ENCODE measurements around the gene BRD4. TPM values are rescaled to one million over a fixed set of nuclear protein-coding genes. Genes with fewer than 3 reads are reported as not detected.

Gene BRD4
- polyA plus RNA-seq, 1 donor (not counting 4 experiments of a cell fraction or from before 2014, with no cell fraction given): 5.5 TPM

DNA sequence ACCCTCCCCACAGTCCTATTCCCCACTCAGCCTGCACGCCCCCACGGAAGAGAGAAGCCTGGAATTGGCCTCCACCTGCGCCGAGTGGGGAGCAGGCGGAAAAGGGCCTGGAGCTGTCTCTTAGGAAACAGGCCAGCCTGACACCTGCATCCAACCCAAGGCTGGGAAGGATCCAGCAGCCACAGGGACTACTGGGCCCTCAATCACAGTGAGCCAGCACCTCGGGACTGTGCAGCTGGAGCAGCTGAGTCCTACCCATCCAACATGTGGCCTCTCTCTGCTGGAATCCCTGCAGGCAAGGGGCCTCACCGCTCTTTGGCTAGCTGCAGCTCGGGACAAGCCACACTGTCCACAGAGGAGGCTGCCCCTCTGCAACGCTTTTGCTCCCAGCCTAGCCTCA, 91.8 kb downstream of the BRD4 start:
- H3K27ac ChIP-seq (ENCODE audit: control insufficient read depth, insufficient read depth, low read length): no peak overlapping the region
- peaks cover 5% of the 10 kb centered on the region for H4K20me1 ChIP-seq (ENCODE audit: control insufficient read depth, extremely low read depth, insufficient read depth, low read length)
- H3K4me1 ChIP-seq (ENCODE audit: control insufficient read depth, extremely low read depth, insufficient read depth, low read length): no peaks in the 10 kb centered on the region
- no peak overlapping the region for H2AFZ ChIP-seq (ENCODE audit: control insufficient read depth, low read length)
- H3K79me2 ChIP-seq (ENCODE audit: control insufficient read depth, insufficient read depth, low read length): no peaks in the 10 kb centered on the region
- peaks cover 56 to 61% of the 10 kb centered on the region in 2 experiments for H3K36me3 ChIP-seq (ENCODE audit: control insufficient read depth in 2 of 2, extremely low read depth in 1 of 2, insufficient read depth in 2 of 2, low read length in 2 of 2)
- no peak overlapping the region for H3K9ac ChIP-seq (ENCODE audit: control insufficient read depth, extremely low read depth, insufficient read depth, low read length)
- H3K9me1 ChIP-seq (ENCODE audit: control insufficient read depth, extremely low read depth, insufficient read depth, low read length): no peaks in the 10 kb centered on the region
- H3K27me3 ChIP-seq (ENCODE audit: control insufficient read depth, extremely low read depth, insufficient read depth, low read length): no peaks in the 10 kb centered on the region
- DNase-seq (ENCODE audit: low read depth, low spot score) (no peak), FAIRE-seq (no peak)
- H3K4me2 ChIP-seq (ENCODE audit: control insufficient read depth, extremely low read depth, insufficient read depth, low read depth, low read length): no peak overlapping the region
- H3K9me3 ChIP-seq (ENCODE audit: control insufficient read depth, low read depth, low read length): no peaks in the 10 kb centered on the region
- TF ChIP-seq, protein P1, sequence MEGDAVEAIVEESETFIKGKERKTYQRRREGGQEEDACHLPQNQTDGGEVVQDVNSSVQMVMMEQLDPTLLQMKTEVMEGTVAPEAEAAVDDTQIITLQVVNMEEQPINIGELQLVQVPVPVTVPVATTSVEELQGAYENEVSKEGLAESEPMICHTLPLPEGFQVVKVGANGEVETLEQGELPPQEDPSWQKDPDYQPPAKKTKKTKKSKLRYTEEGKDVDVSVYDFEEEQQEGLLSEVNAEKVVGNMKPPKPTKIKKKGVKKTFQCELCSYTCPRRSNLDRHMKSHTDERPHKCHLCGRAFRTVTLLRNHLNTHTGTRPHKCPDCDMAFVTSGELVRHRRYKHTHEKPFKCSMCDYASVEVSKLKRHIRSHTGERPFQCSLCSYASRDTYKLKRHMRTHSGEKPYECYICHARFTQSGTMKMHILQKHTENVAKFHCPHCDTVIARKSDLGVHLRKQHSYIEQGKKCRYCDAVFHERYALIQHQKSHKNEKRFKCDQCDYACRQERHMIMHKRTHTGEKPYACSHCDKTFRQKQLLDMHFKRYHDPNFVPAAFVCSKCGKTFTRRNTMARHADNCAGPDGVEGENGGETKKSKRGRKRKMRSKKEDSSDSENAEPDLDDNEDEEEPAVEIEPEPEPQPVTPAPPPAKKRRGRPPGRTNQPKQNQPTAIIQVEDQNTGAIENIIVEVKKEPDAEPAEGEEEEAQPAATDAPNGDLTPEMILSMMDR (optimal IDR thresholded peaks at IDR 0.05 in 1 of 3, IDR thresholded peaks at IDR 0.05 in 1 of 3, conservative IDR thresholded peaks at IDR 0.05 in 1 of 3; ENCODE audit: extremely low read depth in 1 of 3, insufficient read depth in 2 of 3, low read length in 3 of 3): no peak
- TF ChIP-seq EZH2 (IDR thresholded peaks at IDR 0.05; ENCODE audit: low read length): no peak
- no peak overlapping the region for H3K4me3 ChIP-seq (ENCODE audit: control insufficient read depth in 2 of 3, extremely low read depth in 1 of 3, insufficient read depth in 2 of 3, low read depth in 1 of 3, low read length in 3 of 3)
- dilution Hi-C loops (cut with MboI; ENCODE audit: extremely low pct_ligation_motif_present, low sequenced_read_pairs): no loop called here

DNA sequence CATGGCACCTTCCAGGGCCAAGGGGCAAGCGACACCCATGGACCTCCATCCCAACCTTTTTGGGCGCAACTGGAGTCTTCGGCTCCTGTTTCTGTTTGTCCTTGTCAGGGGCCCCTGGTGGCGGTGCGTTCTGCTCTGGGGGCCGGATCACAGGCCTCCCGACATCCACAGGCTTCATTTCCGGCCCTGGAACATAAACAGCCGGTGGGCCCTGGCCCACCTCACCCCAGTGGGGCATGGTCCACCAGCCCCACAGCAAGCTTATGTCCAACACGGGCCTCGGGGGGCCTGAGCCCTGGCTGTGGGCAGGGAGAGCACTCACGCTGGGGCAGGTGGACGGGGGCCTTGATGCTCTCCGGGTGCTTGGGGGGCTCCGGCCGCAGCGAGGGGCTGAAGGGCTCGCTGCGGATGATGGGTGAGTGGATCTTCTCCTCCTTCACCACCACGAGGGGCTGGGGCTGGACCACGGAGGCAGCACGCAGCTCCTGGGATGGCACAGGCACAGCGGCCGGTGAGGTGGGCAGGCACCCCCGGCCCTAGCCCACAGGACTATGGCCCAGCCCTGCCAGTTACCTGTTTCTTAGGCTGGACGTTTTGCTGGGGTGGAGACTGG, 92.9 kb downstream of the BRD4 start:
- H3K36me3 ChIP-seq (ENCODE audit: control insufficient read depth in 2 of 2, extremely low read depth in 1 of 2, insufficient read depth in 2 of 2, low read length in 2 of 2): peaks cover 45 to 50% of the 10 kb centered on the region in 2 experiments
- TF ChIP-seq, protein P1 (optimal IDR thresholded peaks at IDR 0.05 in 1 of 3, IDR thresholded peaks at IDR 0.05 in 1 of 3, conservative IDR thresholded peaks at IDR 0.05 in 1 of 3; ENCODE audit: extremely low read depth in 1 of 3, insufficient read depth in 2 of 3, low read length in 3 of 3): no peak
- TF ChIP-seq EZH2 (IDR thresholded peaks at IDR 0.05; ENCODE audit: low read length): no peak
- no peak overlapping the region for H3K27ac ChIP-seq (ENCODE audit: control insufficient read depth, insufficient read depth, low read length)
- H3K4me3 ChIP-seq (ENCODE audit: control insufficient read depth in 2 of 3, extremely low read depth in 1 of 3, insufficient read depth in 2 of 3, low read depth in 1 of 3, low read length in 3 of 3): no peak overlapping the region
- no peak overlapping the region for H3K4me2 ChIP-seq (ENCODE audit: control insufficient read depth, extremely low read depth, insufficient read depth, low read depth, low read length)
- no peaks in the 10 kb centered on the region for H3K9me3 ChIP-seq (ENCODE audit: control insufficient read depth, low read depth, low read length)
- DNase-seq (ENCODE audit: low read depth, low spot score) (no peak), FAIRE-seq (no peak)
- H3K4me1 ChIP-seq (ENCODE audit: control insufficient read depth, extremely low read depth, insufficient read depth, low read length): peaks cover 3% of the 10 kb centered on the region
- H3K9ac ChIP-seq (ENCODE audit: control insufficient read depth, extremely low read depth, insufficient read depth, low read length): no peak overlapping the region
- dilution Hi-C loops (cut with MboI; ENCODE audit: extremely low pct_ligation_motif_present, low sequenced_read_pairs): no loop called here
- no peak overlapping the region for H2AFZ ChIP-seq (ENCODE audit: control insufficient read depth, low read length)
- H3K27me3 ChIP-seq (ENCODE audit: control insufficient read depth, extremely low read depth, insufficient read depth, low read length): no peaks in the 10 kb centered on the region
- no peaks in the 10 kb centered on the region for H3K9me1 ChIP-seq (ENCODE audit: control insufficient read depth, extremely low read depth, insufficient read depth, low read length)
- peaks cover 7% of the 10 kb centered on the region for H4K20me1 ChIP-seq (ENCODE audit: control insufficient read depth, extremely low read depth, insufficient read depth, low read length)
- H3K79me2 ChIP-seq (ENCODE audit: control insufficient read depth, insufficient read depth, low read length): no peaks in the 10 kb centered on the region
